COLO829 (cell line): Measurements from ENCODE around the gene PCDHB12.
"Not testable (repeated sequence)": the region's sequence is repeated elsewhere in the genome, so short reads cannot be mapped to it uniquely, and the experiment has no call there.

ENCODE experiments used
- DNase-seq: peaks from one replicate; pipeline ENCODE4 v3.0.0; 2012; ENCODE audit warnings: low spot score

The PCDHB12 gene

GRCh38 chr5:141210281-141210680, 1.8 kb downstream of the PCDHB12 start:
- not testable (repeated sequence) for DNase-seq

GRCh38 chr5:141210849-141211248, 2.3 kb downstream of the PCDHB12 start:
- not testable (repeated sequence) for DNase-seq

DNA sequence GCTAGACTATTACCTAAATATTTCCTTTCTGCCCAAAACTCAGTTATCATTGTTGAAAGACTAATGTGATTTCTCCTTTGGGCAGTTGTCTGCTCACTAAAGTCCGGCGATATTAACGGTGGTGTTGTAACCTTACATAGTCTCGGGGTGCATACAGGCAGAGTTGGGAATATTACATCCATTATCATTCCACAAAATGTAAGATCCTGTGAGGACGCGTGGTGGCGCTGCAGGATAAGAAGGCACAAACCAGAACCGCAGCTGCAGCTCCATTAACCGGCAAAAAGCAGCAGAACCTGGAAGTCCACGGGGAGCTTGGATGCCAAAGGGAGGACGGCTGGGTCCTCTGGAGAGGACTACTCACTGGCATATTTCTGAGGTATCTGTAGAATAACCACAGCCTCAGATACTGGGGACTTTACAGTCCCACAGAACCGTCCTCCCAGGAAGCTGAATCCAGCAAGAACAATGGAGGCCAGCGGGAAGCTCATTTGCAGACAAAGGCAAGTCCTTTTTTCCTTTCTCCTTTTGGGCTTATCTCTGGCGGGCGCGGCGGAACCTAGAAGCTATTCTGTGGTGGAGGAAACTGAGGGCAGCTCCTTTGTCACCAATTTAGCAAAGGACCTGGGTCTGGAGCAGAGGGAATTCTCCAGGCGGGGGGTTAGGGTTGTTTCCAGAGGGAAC, 5.3 kb downstream of the PCDHB12 start, which contains the start of gene PCDHB13:
Gene PCDHB13 (plus strand): TSS at position 264 of the 684 bp plus-strand sequence. CDS start 205 bp downstream, at position 469.
- not testable (repeated sequence) for DNase-seq

DNA sequence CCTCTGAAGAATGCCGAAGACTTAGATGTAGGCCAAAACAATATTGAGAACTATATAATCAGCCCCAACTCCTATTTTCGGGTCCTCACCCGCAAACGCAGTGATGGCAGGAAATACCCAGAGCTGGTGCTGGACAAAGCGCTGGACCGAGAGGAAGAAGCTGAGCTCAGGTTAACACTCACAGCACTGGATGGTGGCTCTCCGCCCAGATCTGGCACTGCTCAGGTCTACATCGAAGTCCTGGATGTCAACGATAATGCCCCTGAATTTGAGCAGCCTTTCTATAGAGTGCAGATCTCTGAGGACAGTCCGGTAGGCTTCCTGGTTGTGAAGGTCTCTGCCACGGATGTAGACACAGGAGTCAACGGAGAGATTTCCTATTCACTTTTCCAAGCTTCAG, 6.1 kb downstream of the PCDHB12 start:
- not testable (repeated sequence) for DNase-seq

- not testable (repeated sequence) for DNase-seq
Observed at GRCh38 chr5:141215504-141215903, 7.0 kb downstream of the PCDHB12 start.

DNA sequence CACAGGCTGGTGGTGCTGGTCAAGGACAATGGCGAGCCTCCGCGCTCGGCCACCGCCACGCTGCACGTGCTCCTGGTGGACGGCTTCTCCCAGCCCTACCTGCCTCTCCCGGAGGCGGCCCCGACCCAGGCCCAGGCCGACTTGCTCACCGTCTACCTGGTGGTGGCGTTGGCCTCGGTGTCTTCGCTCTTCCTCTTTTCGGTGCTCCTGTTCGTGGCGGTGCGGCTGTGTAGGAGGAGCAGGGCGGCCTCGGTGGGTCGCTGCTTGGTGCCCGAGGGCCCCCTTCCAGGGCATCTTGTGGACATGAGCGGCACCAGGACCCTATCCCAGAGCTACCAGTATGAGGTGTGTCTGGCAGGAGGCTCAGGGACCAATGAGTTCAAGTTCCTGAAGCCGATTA, 7.5 kb downstream of the PCDHB12 start:
- DNase-seq: not testable (repeated sequence)

GRCh38 chr5:141223112-141223783, 14.7 kb downstream of the PCDHB12 start, which contains the start of gene PCDHB14:
Gene PCDHB14, plus strand, starts transcription at chr5:141223343. Its CDS starts 163 bp downstream, at chr5:141223506.
- DNase-seq: peak; percentile 23

DNA sequence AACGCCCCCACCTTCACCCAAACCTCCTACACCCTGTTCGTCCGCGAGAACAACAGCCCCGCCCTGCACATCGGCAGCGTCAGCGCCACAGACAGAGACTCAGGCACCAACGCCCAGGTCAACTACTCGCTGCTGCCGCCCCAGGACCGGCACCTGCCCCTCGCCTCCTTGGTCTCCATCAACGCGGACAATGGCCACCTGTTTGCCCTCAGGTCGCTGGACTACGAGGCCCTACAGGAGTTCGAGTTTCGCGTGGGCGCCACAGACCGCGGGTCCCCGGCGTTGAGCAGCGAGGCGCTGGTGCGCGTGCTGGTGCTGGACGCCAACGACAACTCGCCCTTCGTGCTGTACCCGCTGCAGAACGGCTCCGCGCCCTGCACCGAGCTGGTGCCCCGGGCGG, 16.3 kb downstream of the PCDHB12 start:
- not testable (repeated sequence) for DNase-seq

GRCh38 chr5:141225421-141225820, 16.9 kb downstream of the PCDHB12 start:
- not testable (repeated sequence) for DNase-seq

- peak; percentile 15 for DNase-seq
Observed at GRCh38 chr5:141234109-141234667, 25.7 kb downstream of the PCDHB12 start.

DNA sequence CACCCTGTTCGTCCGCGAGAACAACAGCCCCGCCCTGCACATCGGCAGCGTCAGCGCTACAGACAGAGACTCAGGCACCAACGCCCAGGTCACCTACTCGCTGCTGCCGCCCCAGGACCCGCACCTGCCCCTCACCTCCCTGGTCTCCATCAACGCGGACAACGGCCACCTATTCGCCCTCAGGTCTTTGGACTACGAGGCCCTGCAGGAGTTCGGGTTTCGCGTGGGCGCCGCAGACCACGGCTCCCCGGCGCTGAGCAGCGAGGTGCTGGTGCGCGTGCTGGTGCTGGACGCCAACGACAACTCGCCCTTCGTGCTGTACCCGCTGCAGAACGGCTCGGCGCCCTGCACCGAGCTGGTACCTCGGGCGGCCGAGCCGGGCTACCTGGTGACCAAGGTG, 27.4 kb downstream of the PCDHB12 start:
- not testable (repeated sequence) for DNase-seq

- no peak for DNase-seq
Observed at GRCh38 chr5:141236516-141237313, 28.2 kb downstream of the PCDHB12 start.

DNA sequence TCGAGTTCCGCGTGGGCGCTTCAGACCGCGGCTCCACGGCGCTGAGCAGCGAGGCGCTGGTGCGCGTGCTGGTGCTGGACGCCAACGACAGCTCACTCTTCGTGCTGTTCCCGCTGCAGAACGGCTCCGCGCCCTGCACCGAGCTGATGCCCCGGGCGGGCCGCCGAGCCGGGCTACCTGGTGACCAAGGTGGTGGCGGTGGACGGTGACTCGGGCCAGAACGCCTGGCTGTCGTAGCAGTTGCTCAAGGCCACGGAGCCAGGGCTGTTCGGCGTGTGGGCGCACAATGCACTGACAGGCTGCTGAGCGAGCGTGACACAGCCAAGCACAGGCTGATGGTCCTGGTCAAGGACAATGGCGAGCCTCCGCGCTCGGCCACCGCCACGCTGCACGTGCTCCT, 33.0 kb downstream of the PCDHB12 start:
- no peak for DNase-seq

DNA sequence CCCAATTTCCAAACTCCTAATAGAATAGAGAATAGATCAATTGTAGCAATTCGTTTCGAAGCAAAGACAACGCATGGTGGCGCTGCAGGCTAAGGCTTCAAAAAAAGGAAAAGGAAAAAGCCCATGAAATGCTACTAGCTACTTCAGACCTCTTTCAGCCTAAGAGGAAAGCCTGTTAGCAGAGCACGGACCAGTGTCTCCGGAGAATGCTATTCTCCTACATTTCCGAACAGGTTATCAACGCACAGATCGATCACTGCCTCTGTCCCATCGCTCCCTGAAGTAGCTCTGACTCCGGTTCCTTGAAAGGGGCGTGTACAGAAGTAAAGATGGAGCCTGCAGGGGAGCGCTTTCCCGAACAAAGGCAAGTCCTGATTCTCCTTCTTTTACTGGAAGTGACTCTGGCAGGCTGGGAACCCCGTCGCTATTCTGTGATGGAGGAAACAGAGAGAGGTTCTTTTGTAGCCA, 36.8 kb downstream of the PCDHB12 start, which contains the start of gene PCDHB15:
Gene PCDHB15 (plus strand): TSS at position 146 of the 468 bp plus-strand sequence. CDS start 184 bp downstream, at position 330.
- DNase-seq: peak; percentile 32

- not testable (repeated sequence) for DNase-seq
Observed at GRCh38 chr5:141246971-141247370, 38.5 kb downstream of the PCDHB12 start.

DNA sequence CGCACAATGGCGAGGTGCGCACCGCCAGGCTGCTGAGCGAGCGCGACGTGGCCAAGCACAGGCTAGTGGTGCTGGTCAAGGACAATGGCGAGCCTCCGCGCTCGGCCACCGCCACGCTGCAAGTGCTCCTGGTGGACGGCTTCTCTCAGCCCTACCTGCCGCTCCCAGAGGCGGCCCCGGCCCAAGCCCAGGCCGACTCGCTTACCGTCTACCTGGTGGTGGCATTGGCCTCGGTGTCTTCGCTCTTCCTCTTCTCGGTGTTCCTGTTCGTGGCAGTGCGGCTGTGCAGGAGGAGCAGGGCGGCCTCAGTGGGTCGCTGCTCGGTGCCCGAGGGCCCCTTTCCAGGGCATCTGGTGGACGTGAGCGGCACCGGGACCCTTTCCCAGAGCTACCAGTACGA, 38.9 kb downstream of the PCDHB12 start:
- not testable (repeated sequence) for DNase-seq

DNA sequence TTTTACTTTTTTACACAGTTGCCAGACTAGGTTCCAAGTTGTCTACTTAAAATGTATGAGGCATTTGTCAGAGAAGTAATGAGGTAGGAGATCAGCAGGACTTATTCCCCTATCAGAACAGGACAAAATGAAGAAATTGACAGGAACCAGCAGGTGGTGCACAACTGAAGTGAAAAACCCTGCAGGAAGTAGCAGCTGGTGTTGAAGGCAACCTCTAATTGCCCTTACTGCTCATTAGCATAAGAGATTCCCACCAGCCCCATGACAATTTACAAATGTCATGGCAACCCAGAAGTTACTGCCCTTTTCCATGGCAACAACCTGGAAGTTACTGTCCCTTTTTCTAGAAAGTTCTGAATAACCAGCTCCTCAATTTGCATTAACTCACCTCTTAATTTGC, 42.1 kb downstream of the PCDHB12 start:
- no peak for DNase-seq

GRCh38 chr5:141258464-141258863, 49.9 kb downstream of the PCDHB12 start:
- DNase-seq: no peak

GRCh38 chr5:141258948-141259347, 50.4 kb downstream of the PCDHB12 start:
- no peak for DNase-seq

- DNase-seq: no peak
Observed at GRCh38 chr5:141260458-141261237, 52.1 kb downstream of the PCDHB12 start.

GRCh38 chr5:141261238-141261546, 52.7 kb downstream of the PCDHB12 start:
- DNase-seq: no peak
